ENCODE results near the gene XRN2. TPM values are rescaled to one million over a fixed set of nuclear protein-coding genes. Genes with fewer than 3 reads are reported as not detected.
A peak's percentile ranks its signal among the peaks of the same experiment; 100 is the strongest.

Gene XRN2
- total and polyA plus RNA-seq, 2 experiments from 2014 or later = 39.6 to 79.1 TPM

- Histone ChIP-seq H3K9me2 (replicated peaks; ENCODE audit: insufficient read depth) (no peaks in the 10 kb centered on the region), H3K4me2 (no peak overlapping the region), H3K9me3 (ENCODE audit: low read depth) (no peaks in the 10 kb centered on the region), H3K36me3 (replicated peaks; ENCODE audit: insufficient read depth, low read depth) (no peaks in the 10 kb centered on the region), H4K20me1 (ENCODE audit: insufficient read depth, poor library complexity, severe bottlenecking) (no peaks in the 10 kb centered on the region), H3K79me2 (no peaks in the 10 kb centered on the region), H3K4me1 (ENCODE audit: insufficient read depth) (no peaks in the 10 kb centered on the region), H3K4me3 (no peak overlapping the region), H3K27ac (no peak overlapping the region), H3K27me3 (no peaks in the 10 kb centered on the region), H2AFZ (no peak overlapping the region)
- DNase-seq (ENCODE audit: low spot score) = peak; percentile 9
- 90% methylated on average over 3 of the region's 3 CpGs for WGBS (ENCODE audit: low lambda C conversion rate, missing lambda C conversion rate)
- TF ChIP-seq EZH2 (IDR thresholded peaks at IDR 0.05; ENCODE audit: borderline replicate concordance) (no peak), EZH2phosphoT487 (IDR thresholded peaks at IDR 0.05; ENCODE audit: low read depth, severe bottlenecking, unreplicated experiment) (no peak)
- TF ChIP-seq, protein P1, sequence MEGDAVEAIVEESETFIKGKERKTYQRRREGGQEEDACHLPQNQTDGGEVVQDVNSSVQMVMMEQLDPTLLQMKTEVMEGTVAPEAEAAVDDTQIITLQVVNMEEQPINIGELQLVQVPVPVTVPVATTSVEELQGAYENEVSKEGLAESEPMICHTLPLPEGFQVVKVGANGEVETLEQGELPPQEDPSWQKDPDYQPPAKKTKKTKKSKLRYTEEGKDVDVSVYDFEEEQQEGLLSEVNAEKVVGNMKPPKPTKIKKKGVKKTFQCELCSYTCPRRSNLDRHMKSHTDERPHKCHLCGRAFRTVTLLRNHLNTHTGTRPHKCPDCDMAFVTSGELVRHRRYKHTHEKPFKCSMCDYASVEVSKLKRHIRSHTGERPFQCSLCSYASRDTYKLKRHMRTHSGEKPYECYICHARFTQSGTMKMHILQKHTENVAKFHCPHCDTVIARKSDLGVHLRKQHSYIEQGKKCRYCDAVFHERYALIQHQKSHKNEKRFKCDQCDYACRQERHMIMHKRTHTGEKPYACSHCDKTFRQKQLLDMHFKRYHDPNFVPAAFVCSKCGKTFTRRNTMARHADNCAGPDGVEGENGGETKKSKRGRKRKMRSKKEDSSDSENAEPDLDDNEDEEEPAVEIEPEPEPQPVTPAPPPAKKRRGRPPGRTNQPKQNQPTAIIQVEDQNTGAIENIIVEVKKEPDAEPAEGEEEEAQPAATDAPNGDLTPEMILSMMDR (IDR thresholded peaks at IDR 0.05; ENCODE audit: poor library complexity) = no peak
Observed at GRCh38 chr20:21339499-21339898, 36.4 kb downstream of the XRN2 start.

GRCh38 chr20:21340991-21341697 is 38.0 kb downstream of the XRN2 start:
- Histone ChIP-seq H3K9me2 (replicated peaks; ENCODE audit: insufficient read depth) (no peaks in the 10 kb centered on the region), H3K27ac (no peak overlapping the region)
- 96% methylated on average over 3 of the region's 3 CpGs for WGBS (ENCODE audit: low lambda C conversion rate, missing lambda C conversion rate)

GRCh38 chr20:21342656-21343345 is 39.7 kb downstream of the XRN2 start:
- no peaks in the 10 kb centered on the region for H3K36me3 ChIP-seq (replicated peaks; ENCODE audit: insufficient read depth, low read depth)
- H3K9me3 ChIP-seq (ENCODE audit: low read depth) = no peaks in the 10 kb centered on the region
- H3K9me2 ChIP-seq (replicated peaks; ENCODE audit: insufficient read depth) = no peaks in the 10 kb centered on the region
- 86% methylated on average over 4 of the region's 4 CpGs for WGBS (ENCODE audit: low lambda C conversion rate, missing lambda C conversion rate)
- no peaks in the 10 kb centered on the region for H4K20me1 ChIP-seq (ENCODE audit: insufficient read depth, poor library complexity, severe bottlenecking)
- no peaks in the 10 kb centered on the region for H3K79me2 ChIP-seq
- H2AFZ ChIP-seq = no peak overlapping the region
- no peak for DNase-seq (ENCODE audit: low spot score)
- no peaks in the 10 kb centered on the region for H3K4me1 ChIP-seq (ENCODE audit: insufficient read depth)
- H3K4me2 ChIP-seq = no peak overlapping the region
- TF ChIP-seq, protein P1 (IDR thresholded peaks at IDR 0.05; ENCODE audit: poor library complexity) = no peak
- TF ChIP-seq EZH2phosphoT487 (IDR thresholded peaks at IDR 0.05; ENCODE audit: low read depth, severe bottlenecking, unreplicated experiment) (no peak), EZH2 (IDR thresholded peaks at IDR 0.05; ENCODE audit: borderline replicate concordance) (no peak)
- H3K27me3 ChIP-seq = no peaks in the 10 kb centered on the region
- no peak overlapping the region for H3K27ac ChIP-seq
- no peak overlapping the region for H3K4me3 ChIP-seq

More at GRCh38 chr20:21340991-21341697, 38.0 kb downstream of the XRN2 start:
- Histone ChIP-seq H3K4me2 (no peak overlapping the region), H3K79me2 (no peaks in the 10 kb centered on the region), H3K9me3 (ENCODE audit: low read depth) (no peaks in the 10 kb centered on the region), H3K36me3 (replicated peaks; ENCODE audit: insufficient read depth, low read depth) (no peaks in the 10 kb centered on the region), H3K4me1 (ENCODE audit: insufficient read depth) (no peaks in the 10 kb centered on the region), H2AFZ (no peak overlapping the region), H3K4me3 (no peak overlapping the region), H3K27me3 (no peaks in the 10 kb centered on the region), H4K20me1 (ENCODE audit: insufficient read depth, poor library complexity, severe bottlenecking) (no peaks in the 10 kb centered on the region)
- TF ChIP-seq EZH2 (IDR thresholded peaks at IDR 0.05; ENCODE audit: borderline replicate concordance) (no peak), EZH2phosphoT487 (IDR thresholded peaks at IDR 0.05; ENCODE audit: low read depth, severe bottlenecking, unreplicated experiment) (no peak)
- TF ChIP-seq, protein P1 (IDR thresholded peaks at IDR 0.05; ENCODE audit: poor library complexity) = no peak
- no peak for DNase-seq (ENCODE audit: low spot score)

Data from hepatocyte (in vitro differentiated cells).